Right lobe of liver (tissue), 6 donors: Measurements from ENCODE around the gene MYO10. TPM values are rescaled to one million over a fixed set of nuclear protein-coding genes. Genes with fewer than 3 reads are reported as not detected.

ENCODE experiments used
- ATAC-seq, 4 donors: fragments of 200-7000 bp; cut with Tn5 transposase; one replicate each; pipeline ENCODE4 v1.9.1; 2020; ENCODE audit warnings: mild to moderate bottlenecking in 4 of 4, moderate library complexity in 4 of 4
- DNase-seq, 3 donors: peaks; one replicate each; pipeline ENCODE4 v3.0.0-alpha.2; 2020
- H3K27ac ChIP-seq, 3 donors: fragments of 200-600 bp; one replicate each; pipeline ENCODE4 v1.8.0; 2022
- H3K27me3 ChIP-seq, 2 donors: fragments of 200-600 bp; one replicate each; pipeline ENCODE4 v1.8.0; 2022
- H3K36me3 ChIP-seq, 4 donors: fragments of 200-600 bp; sonication (generic) in 1 of 4; one replicate each; pipeline versions ENCODE4 v1.5.1 to v1.8.0; 2017 to 2022; ENCODE audit warnings: control low read depth in 1 of 4
- H3K4me1 ChIP-seq, 4 donors: fragments of 200-600 bp; sonication (generic) in 1 of 4; one replicate each; pipeline versions ENCODE4 v1.5.1 to v1.8.0; 2017 to 2022; ENCODE audit warnings: control low read depth in 1 of 4
- H3K4me3 ChIP-seq, 3 donors: fragments of 200-600 bp; one replicate each; pipeline ENCODE4 v1.8.0; 2022
- H3K9me3 ChIP-seq, 4 donors: fragments of 200-600 bp; sonication (generic) in 1 of 4; one replicate each; pipeline versions ENCODE4 v1.5.1 to v1.8.0; 2017 to 2022; ENCODE audit warnings: control low read depth in 1 of 4
- CTCF ChIP-seq, 4 donors: fragments of 200-600 bp in 3 of 4; fragments of 450-650 bp in 1 of 4; IDR thresholded peaks; one replicate each; pipeline versions ENCODE4 v1.5.1 to v1.8.0; 2016 to 2022; ENCODE audit warnings: antibody characterized with exemption in 4 of 4, mild to moderate bottlenecking in 2 of 4
- POLR2A ChIP-seq: fragments of 450-650 bp; IDR thresholded peaks from one replicate; pipeline ENCODE4 v1.6.1; 2017; ENCODE audit warnings: antibody characterized with exemption, mild to moderate bottlenecking
- WGBS: methylation state at CpG from one replicate; pipeline ENCODE4 v1.1.6; 2018; ENCODE audit warnings: low coverage, low lambda C conversion rate; ENCODE audit not compliant: insufficient coverage; ENCODE audit errors: missing lambda C conversion rate; 5-methylcytosine and 5-hydroxymethylcytosine counted together
- intact Hi-C, 2 donors: fragments of 100-400 bp; cut with DNase I; formaldehyde crosslinking; loops; one replicate each; pipeline versions ENCODE4 v1.11.2 to v1.14.1; 2022
- total RNA-seq, 6 experiments: library from RNA; depleted of rRNA in 2 of 6; stranded (reverse); fragments of >200 nt in 2 of 6; fragmentation: NEBNext Ultra II Directional in 3 of 6; extraction: Animal tissue kit (Norgen Biotek cat#: 25700) in 3 of 6; gene quantifications; one replicate each; pipeline versions ENCODE4 v1.1.0 to v1.2.4, GENCODE V29; 2016 to 2023
- donor health status: DM: no; HTN: yes; CAD: no.
- donor health status: DM: no; HTN: no; CAD: no.
- donor health status: DM: no; HTN: no; CAD: no.
- donor health status: DM: no; HTN: yes; CAD: no.
- donor health status: DM: no; HTN: yes; CAD: no.

MYO10 gene
- total RNA-seq, 6 experiments from 2014 or later = 3.9 to 13.1 (median 6.9) TPM

DNA sequence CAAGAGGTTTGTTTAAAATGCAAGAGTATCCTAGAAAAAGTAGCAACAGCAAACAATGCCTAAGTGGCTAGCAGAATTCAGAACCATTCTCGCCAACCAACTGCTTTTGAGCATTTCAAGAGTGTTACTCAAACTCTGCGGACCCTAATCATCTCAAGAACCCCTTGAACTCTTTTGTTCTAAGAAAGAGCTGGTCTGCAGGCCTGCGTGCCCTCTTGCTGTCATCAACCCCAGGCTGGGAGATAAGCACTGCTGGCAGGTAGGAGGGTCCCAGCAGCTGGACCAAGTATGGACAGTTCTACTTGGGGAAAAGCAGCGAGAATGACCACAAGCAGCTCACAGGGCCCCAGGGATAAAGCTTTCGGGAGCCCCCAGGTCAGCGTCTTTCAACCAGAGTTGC, 38.3 kb downstream of the MYO10 start:
- Histone ChIP-seq H3K4me1 (no peaks in the 10 kb centered on the region), H3K27me3 (no peaks in the 10 kb centered on the region), H3K27ac (no peak overlapping the region), H3K4me3 (no peak overlapping the region), H3K9me3 (no peaks in the 10 kb centered on the region), H3K36me3 (no peaks in the 10 kb centered on the region)
- DNase-seq (no peak), ATAC-seq (no peak)
- intact Hi-C loops = no loop called here
- 47% methylated on average over 6 of the region's 6 CpGs for WGBS
- no peak for TF ChIP-seq CTCF (IDR thresholded peaks at IDR 0.05)
- TF ChIP-seq POLR2A = no peak

DNA sequence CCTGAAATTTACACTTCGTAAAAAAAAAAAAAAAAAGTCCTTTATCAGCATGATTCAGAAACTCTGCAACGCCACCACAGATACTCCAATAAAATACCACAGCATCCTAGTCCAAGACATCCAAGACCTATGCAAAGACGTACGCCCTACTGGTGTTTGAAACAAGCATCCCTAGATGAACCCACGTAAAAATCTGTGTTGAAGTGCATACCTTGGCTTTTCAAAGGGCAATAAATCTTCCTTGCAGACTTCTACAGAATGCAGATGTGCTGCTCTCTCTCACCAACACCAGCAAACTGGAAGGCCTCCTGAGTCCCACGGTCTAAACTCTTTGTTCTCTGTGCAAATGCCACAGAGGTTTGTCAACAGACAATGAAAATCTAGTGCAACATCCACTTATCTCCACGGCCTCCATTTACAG, 38.8 kb downstream of the MYO10 start:
- ATAC-seq = no peak
- no peak overlapping the region for H3K27ac ChIP-seq

DNA sequence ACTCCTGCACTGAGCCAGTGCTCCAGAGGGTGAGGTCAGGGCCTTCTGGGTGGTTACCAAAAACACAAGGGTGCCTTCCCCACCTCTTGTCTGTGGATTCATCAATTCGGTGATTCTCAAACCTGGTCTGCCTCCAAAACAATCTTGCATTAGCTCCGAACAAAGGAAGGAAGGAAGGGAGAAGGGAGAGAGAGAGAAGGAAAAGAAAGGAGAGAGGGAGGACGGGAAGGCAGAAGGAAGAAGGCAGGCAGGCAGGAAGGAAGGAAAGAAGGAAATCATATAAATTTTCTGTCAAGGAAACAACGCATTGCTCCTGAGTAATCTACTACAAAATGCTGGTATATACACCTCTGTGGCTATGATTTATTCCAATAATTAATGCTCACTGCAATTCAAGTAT, 39.3 kb downstream of the MYO10 start:
- no peak for TF ChIP-seq CTCF (IDR thresholded peaks at IDR 0.05)
- TF ChIP-seq POLR2A = no peak
- ATAC-seq = no peak
- 49% methylated on average over 3 of the region's 4 CpGs for WGBS
- Histone ChIP-seq H3K27me3 (no peaks in the 10 kb centered on the region), H3K4me1 (no peaks in the 10 kb centered on the region), H3K36me3 (no peaks in the 10 kb centered on the region), H3K4me3 (no peak overlapping the region), H3K27ac (no peak overlapping the region), H3K9me3 (no peaks in the 10 kb centered on the region)
- DNase-seq = no peak
- intact Hi-C loops = no loop called here

More for the DNA sequence above, 38.8 kb downstream of the MYO10 start:
- 18% methylated on average over 6 of the region's 7 CpGs for WGBS
- no peaks in the 10 kb centered on the region for H3K36me3 ChIP-seq
- intact Hi-C loops = no loop called here
- DNase-seq = no peak
- no peaks in the 10 kb centered on the region for H3K27me3 ChIP-seq
- no peaks in the 10 kb centered on the region for H3K9me3 ChIP-seq
- no peak for TF ChIP-seq POLR2A
- TF ChIP-seq CTCF (IDR thresholded peaks at IDR 0.05) = no peak
- no peak overlapping the region for H3K4me3 ChIP-seq
- H3K4me1 ChIP-seq = no peaks in the 10 kb centered on the region

- no peak overlapping the region for H3K27ac ChIP-seq
These were observed 41.6 kb downstream of the MYO10 start for GRCh38 chr5:16894236-16895057.

More at GRCh38 chr5:16894236-16895057, 41.6 kb downstream of the MYO10 start:
- H3K9me3 ChIP-seq = no peaks in the 10 kb centered on the region
- peak; percentile 18 to 42 (median 37) for ATAC-seq
- 37% methylated on average over 13 of the region's 13 CpGs for WGBS
- H3K4me3 ChIP-seq = no peak overlapping the region
- H3K4me1 ChIP-seq = no peaks in the 10 kb centered on the region
- no peaks in the 10 kb centered on the region for H3K36me3 ChIP-seq
- DNase-seq = no peak
- intact Hi-C loops = no loop called here
- TF ChIP-seq POLR2A (no peak), CTCF (IDR thresholded peaks at IDR 0.05) (no peak)
- H3K27me3 ChIP-seq = no peaks in the 10 kb centered on the region
